ENCODE data around the gene CEBPA.

- TF ChIP-seq CTCF (IDR thresholded peaks at IDR 0.05) (no peak), EZH2 (IDR thresholded peaks at IDR 0.05; ENCODE audit: borderline replicate concordance, insufficient read depth, low read depth, low read length, poor library complexity, severe bottlenecking) (no peak)
Measured at GRCh38 chr19:33250500-33250899, 51.8 kb downstream of the CEBPA start.

Data from B cell (primary cell).